Measurements from ENCODE around the gene CAMTA2.

CAMTA2 gene

GRCh38 chr17:4935650-4936049 lies 51.8 kb downstream of the CAMTA2 start:
- H3K4me3 ChIP-seq (ENCODE audit: insufficient read depth in 1 of 2, low read depth in 1 of 2, low read length in 2 of 2), result no peak overlapping the region
- H2BK12ac ChIP-seq (ENCODE audit: low read length in 2 of 2), result no peak overlapping the region
- no peak overlapping the region for H3K18ac ChIP-seq (ENCODE audit: low read depth in 1 of 2, low read length in 2 of 2)
- H2BK15ac ChIP-seq (ENCODE audit: low read depth, poor library complexity, severe bottlenecking), result peak overlapping the region; percentile 62
- H2BK120ac ChIP-seq (ENCODE audit: low read depth, low read length), result no peak overlapping the region
- no peak for DNase-seq
- peaks cover 25% of the 10 kb centered on the region for H3K4me1 ChIP-seq (ENCODE audit: control insufficient read depth, insufficient read depth, low read depth, low read length)
- H3K9me3 ChIP-seq (ENCODE audit: control insufficient read depth, low read length), result no peaks in the 10 kb centered on the region
- H3K36me3 ChIP-seq (ENCODE audit: control insufficient read depth in 1 of 2, insufficient read depth in 2 of 2, low read depth in 1 of 2, low read length in 2 of 2), result peaks cover 41 to 50% of the 10 kb centered on the region in 2 experiments
- no peak overlapping the region for H3K27ac ChIP-seq (ENCODE audit: low read length, poor library complexity, severe bottlenecking)
- no peak overlapping the region for H3K14ac ChIP-seq (ENCODE audit: low read length in 2 of 2)
- H3K79me1 ChIP-seq (replicated peaks; ENCODE audit: low read length, poor library complexity, severe bottlenecking), result peaks cover 31% of the 10 kb centered on the region
- no peak overlapping the region for H3K23ac ChIP-seq (ENCODE audit: low read length in 2 of 2)
- no peak overlapping the region for H3K9ac ChIP-seq (ENCODE audit: low read length)
- no peak overlapping the region for H2AFZ ChIP-seq (ENCODE audit: low read depth, low read length)
- H3K27me3 ChIP-seq (ENCODE audit: control insufficient read depth in 1 of 2, insufficient read depth in 1 of 2, low read length in 2 of 2), result no peaks in the 10 kb centered on the region
- H4K91ac ChIP-seq (ENCODE audit: low read length), result no peak overlapping the region
- H4K8ac ChIP-seq (ENCODE audit: low read length), result no peak overlapping the region
- H3K4ac ChIP-seq (ENCODE audit: low read depth in 1 of 2, low read length in 2 of 2), result no peak overlapping the region
- no peak overlapping the region for H2AK5ac ChIP-seq (ENCODE audit: low read length, severe bottlenecking)
- no peak overlapping the region for H2BK5ac ChIP-seq (ENCODE audit: low read depth, low read length, poor library complexity, severe bottlenecking)
- no peak overlapping the region for H3K4me2 ChIP-seq (ENCODE audit: low read length, poor library complexity, severe bottlenecking)

GRCh38 chr17:4934173-4934979 lies 53.1 kb downstream of the CAMTA2 start:
- peaks cover 25% of the 10 kb centered on the region for H3K4me1 ChIP-seq (ENCODE audit: control insufficient read depth, insufficient read depth, low read depth, low read length)
- peaks cover 42 to 50% of the 10 kb centered on the region in 2 experiments for H3K36me3 ChIP-seq (ENCODE audit: control insufficient read depth in 1 of 2, insufficient read depth in 2 of 2, low read depth in 1 of 2, low read length in 2 of 2)
- H3K4me3 ChIP-seq (ENCODE audit: insufficient read depth in 1 of 2, low read depth in 1 of 2, low read length in 2 of 2), result peak overlapping the region in 1 of 2 experiments; percentile 59
- peak overlapping the region; percentile 38 for H3K4me2 ChIP-seq (ENCODE audit: low read length, poor library complexity, severe bottlenecking)
- peak overlapping the region; percentile 60 for H2AFZ ChIP-seq (ENCODE audit: low read depth, low read length)
- H3K27me3 ChIP-seq (ENCODE audit: control insufficient read depth in 1 of 2, insufficient read depth in 1 of 2, low read length in 2 of 2), result no peaks in the 10 kb centered on the region
- 54% methylated on average over 13 of the region's 14 CpGs for WGBS
- peak overlapping the region in 1 of 2 experiments; percentile 37 for H3K18ac ChIP-seq (ENCODE audit: low read depth in 1 of 2, low read length in 2 of 2)
- peak overlapping the region; percentile 81 for H4K91ac ChIP-seq (ENCODE audit: low read length)
- H3K9me3 ChIP-seq (ENCODE audit: control insufficient read depth, low read length), result no peaks in the 10 kb centered on the region
- peak overlapping the region; percentile 24 for H3K27ac ChIP-seq (ENCODE audit: low read length, poor library complexity, severe bottlenecking)
- H2AK5ac ChIP-seq (ENCODE audit: low read length, severe bottlenecking), result peak overlapping the region; percentile 45
- no peak overlapping the region for H2BK120ac ChIP-seq (ENCODE audit: low read depth, low read length)
- no peak overlapping the region for H2BK5ac ChIP-seq (ENCODE audit: low read depth, low read length, poor library complexity, severe bottlenecking)
- no peak overlapping the region for H2BK12ac ChIP-seq (ENCODE audit: low read length in 2 of 2)
- peak overlapping the region; percentile 71 for H3K9ac ChIP-seq (ENCODE audit: low read length)
- peaks cover 31% of the 10 kb centered on the region for H3K79me1 ChIP-seq (replicated peaks; ENCODE audit: low read length, poor library complexity, severe bottlenecking)
- H3K23ac ChIP-seq (ENCODE audit: low read length in 2 of 2), result no peak overlapping the region
- H2BK15ac ChIP-seq (ENCODE audit: low read depth, poor library complexity, severe bottlenecking), result no peak overlapping the region
- peak overlapping the region in 1 of 2 experiments; percentile 13 for H3K4ac ChIP-seq (ENCODE audit: low read depth in 1 of 2, low read length in 2 of 2)
- H3K14ac ChIP-seq (ENCODE audit: low read length in 2 of 2), result peak overlapping the region in 1 of 2 experiments; percentile 68
- peak overlapping the region; percentile 94 for H4K8ac ChIP-seq (ENCODE audit: low read length)
- peak; percentile 65 for DNase-seq

- H3K36me3 ChIP-seq (ENCODE audit: control insufficient read depth in 1 of 2, insufficient read depth in 2 of 2, low read depth in 1 of 2, low read length in 2 of 2), result peaks cover 45 to 51% of the 10 kb centered on the region in 2 experiments
- H3K14ac ChIP-seq (ENCODE audit: low read length in 2 of 2), result no peak overlapping the region
- H3K9me3 ChIP-seq (ENCODE audit: control insufficient read depth, low read length), result no peaks in the 10 kb centered on the region
- no peak overlapping the region for H4K91ac ChIP-seq (ENCODE audit: low read length)
- H3K18ac ChIP-seq (ENCODE audit: low read depth in 1 of 2, low read length in 2 of 2), result no peak overlapping the region
- no peak for DNase-seq
- H2BK12ac ChIP-seq (ENCODE audit: low read length in 2 of 2), result no peak overlapping the region
- H3K4ac ChIP-seq (ENCODE audit: low read depth in 1 of 2, low read length in 2 of 2), result no peak overlapping the region
- H3K27ac ChIP-seq (ENCODE audit: low read length, poor library complexity, severe bottlenecking), result no peak overlapping the region
- no peak overlapping the region for H2BK5ac ChIP-seq (ENCODE audit: low read depth, low read length, poor library complexity, severe bottlenecking)
- peak overlapping the region in 1 of 2 experiments; percentile 59 for H3K4me3 ChIP-seq (ENCODE audit: insufficient read depth in 1 of 2, low read depth in 1 of 2, low read length in 2 of 2)
- H2AK5ac ChIP-seq (ENCODE audit: low read length, severe bottlenecking), result peak overlapping the region; percentile 45
- H4K8ac ChIP-seq (ENCODE audit: low read length), result peak overlapping the region; percentile 94
- no peak overlapping the region for H3K4me2 ChIP-seq (ENCODE audit: low read length, poor library complexity, severe bottlenecking)
- H2BK15ac ChIP-seq (ENCODE audit: low read depth, poor library complexity, severe bottlenecking), result no peak overlapping the region
- peaks cover 27% of the 10 kb centered on the region for H3K79me1 ChIP-seq (replicated peaks; ENCODE audit: low read length, poor library complexity, severe bottlenecking)
- peaks cover 20% of the 10 kb centered on the region for H3K4me1 ChIP-seq (ENCODE audit: control insufficient read depth, insufficient read depth, low read depth, low read length)
- H3K23ac ChIP-seq (ENCODE audit: low read length in 2 of 2), result no peak overlapping the region
- no peaks in the 10 kb centered on the region for H3K27me3 ChIP-seq (ENCODE audit: control insufficient read depth in 1 of 2, insufficient read depth in 1 of 2, low read length in 2 of 2)
- H3K9ac ChIP-seq (ENCODE audit: low read length), result peak overlapping the region; percentile 71
- H2BK120ac ChIP-seq (ENCODE audit: low read depth, low read length), result peak overlapping the region; percentile 8
- 95% methylated on average over 15 of the region's 16 CpGs for WGBS
- H2AFZ ChIP-seq (ENCODE audit: low read depth, low read length), result no peak overlapping the region
Observed at GRCh38 chr17:4933646-4934045, 53.8 kb downstream of the CAMTA2 start.

GRCh38 chr17:4932756-4933155 lies 54.7 kb downstream of the CAMTA2 start:
- Histone ChIP-seq H2BK120ac (ENCODE audit: low read depth, low read length) (no peak overlapping the region), H3K4me2 (ENCODE audit: low read length, poor library complexity, severe bottlenecking) (no peak overlapping the region), H2AFZ (ENCODE audit: low read depth, low read length) (no peak overlapping the region), H2AK5ac (ENCODE audit: low read length, severe bottlenecking) (no peak overlapping the region), H3K4me1 (ENCODE audit: control insufficient read depth, insufficient read depth, low read depth, low read length) (peaks cover 11% of the 10 kb centered on the region), H3K14ac (ENCODE audit: low read length in 2 of 2) (no peak overlapping the region), H3K9ac (ENCODE audit: low read length) (no peak overlapping the region), H2BK12ac (ENCODE audit: low read length in 2 of 2) (no peak overlapping the region), H4K91ac (ENCODE audit: low read length) (peak overlapping the region; percentile 18), H3K4ac (ENCODE audit: low read depth in 1 of 2, low read length in 2 of 2) (peak overlapping the region in 1 of 2 experiments; percentile 53), H2BK5ac (ENCODE audit: low read depth, low read length, poor library complexity, severe bottlenecking) (no peak overlapping the region), H3K18ac (ENCODE audit: low read depth in 1 of 2, low read length in 2 of 2) (no peak overlapping the region), H3K79me1 (replicated peaks; ENCODE audit: low read length, poor library complexity, severe bottlenecking) (peaks cover 19% of the 10 kb centered on the region), H3K23ac (ENCODE audit: low read length in 2 of 2) (no peak overlapping the region), H3K9me3 (ENCODE audit: control insufficient read depth, low read length) (no peaks in the 10 kb centered on the region), H3K27ac (ENCODE audit: low read length, poor library complexity, severe bottlenecking) (no peak overlapping the region), H3K4me3 (ENCODE audit: insufficient read depth in 1 of 2, low read depth in 1 of 2, low read length in 2 of 2) (no peak overlapping the region), H4K8ac (ENCODE audit: low read length) (no peak overlapping the region), H3K27me3 (ENCODE audit: control insufficient read depth in 1 of 2, insufficient read depth in 1 of 2, low read length in 2 of 2) (no peaks in the 10 kb centered on the region), H2BK15ac (ENCODE audit: low read depth, poor library complexity, severe bottlenecking) (no peak overlapping the region), H3K36me3 (ENCODE audit: control insufficient read depth in 1 of 2, insufficient read depth in 2 of 2, low read depth in 1 of 2, low read length in 2 of 2) (peaks cover 36 to 44% of the 10 kb centered on the region in 2 experiments)
- DNase-seq, result no peak
- 94% methylated on average over 12 of the region's 12 CpGs for WGBS

Data from mesenchymal stem cell (in vitro differentiated cells and primary cell).